WTC11 (cell line): Measurements from ENCODE around the gene ZNF445.

ENCODE experiments used
- CTCF ChIP-seq: fragments of 200-600 bp; IDR thresholded peaks from 2 replicates; pipeline ENCODE4 v1.8.0; 2022; ENCODE audit warnings: antibody characterized with exemption
- JUN ChIP-seq: sonication (generic); formaldehyde crosslinking; IDR thresholded peaks from 2 replicates; pipeline ENCODE4 v1.8.0; 2023; ENCODE audit warnings: mild to moderate bottlenecking, missing genetic modification reagents
- TF ChIP-seq, protein P1 (sequence below): fragments of 250-450 bp; sonication (Bioruptor Pico); IDR thresholded peaks from 2 replicates; pipeline ENCODE4 v1.9.0; 2021; ENCODE audit warnings: mild to moderate bottlenecking
- TF ChIP-seq, protein P2 (sequence below): sonication (generic); formaldehyde crosslinking; IDR thresholded peaks from 2 replicates; pipeline ENCODE4 v1.8.1; 2022; ENCODE audit warnings: low read depth, mild to moderate bottlenecking, moderate library complexity, missing genetic modification reagents, borderline replicate concordance

GRCh38 chr3:44464509-44464908, 13.0 kb downstream of the ZNF445 start:
- TF ChIP-seq CTCF (no peak), JUN (CRISPR knock-in tag) (no peak)
- TF ChIP-seq, protein P1, sequence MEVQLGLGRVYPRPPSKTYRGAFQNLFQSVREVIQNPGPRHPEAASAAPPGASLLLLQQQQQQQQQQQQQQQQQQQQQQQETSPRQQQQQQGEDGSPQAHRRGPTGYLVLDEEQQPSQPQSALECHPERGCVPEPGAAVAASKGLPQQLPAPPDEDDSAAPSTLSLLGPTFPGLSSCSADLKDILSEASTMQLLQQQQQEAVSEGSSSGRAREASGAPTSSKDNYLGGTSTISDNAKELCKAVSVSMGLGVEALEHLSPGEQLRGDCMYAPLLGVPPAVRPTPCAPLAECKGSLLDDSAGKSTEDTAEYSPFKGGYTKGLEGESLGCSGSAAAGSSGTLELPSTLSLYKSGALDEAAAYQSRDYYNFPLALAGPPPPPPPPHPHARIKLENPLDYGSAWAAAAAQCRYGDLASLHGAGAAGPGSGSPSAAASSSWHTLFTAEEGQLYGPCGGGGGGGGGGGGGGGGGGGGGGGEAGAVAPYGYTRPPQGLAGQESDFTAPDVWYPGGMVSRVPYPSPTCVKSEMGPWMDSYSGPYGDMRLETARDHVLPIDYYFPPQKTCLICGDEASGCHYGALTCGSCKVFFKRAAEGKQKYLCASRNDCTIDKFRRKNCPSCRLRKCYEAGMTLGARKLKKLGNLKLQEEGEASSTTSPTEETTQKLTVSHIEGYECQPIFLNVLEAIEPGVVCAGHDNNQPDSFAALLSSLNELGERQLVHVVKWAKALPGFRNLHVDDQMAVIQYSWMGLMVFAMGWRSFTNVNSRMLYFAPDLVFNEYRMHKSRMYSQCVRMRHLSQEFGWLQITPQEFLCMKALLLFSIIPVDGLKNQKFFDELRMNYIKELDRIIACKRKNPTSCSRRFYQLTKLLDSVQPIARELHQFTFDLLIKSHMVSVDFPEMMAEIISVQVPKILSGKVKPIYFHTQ = no peak
- TF ChIP-seq, protein P2, sequence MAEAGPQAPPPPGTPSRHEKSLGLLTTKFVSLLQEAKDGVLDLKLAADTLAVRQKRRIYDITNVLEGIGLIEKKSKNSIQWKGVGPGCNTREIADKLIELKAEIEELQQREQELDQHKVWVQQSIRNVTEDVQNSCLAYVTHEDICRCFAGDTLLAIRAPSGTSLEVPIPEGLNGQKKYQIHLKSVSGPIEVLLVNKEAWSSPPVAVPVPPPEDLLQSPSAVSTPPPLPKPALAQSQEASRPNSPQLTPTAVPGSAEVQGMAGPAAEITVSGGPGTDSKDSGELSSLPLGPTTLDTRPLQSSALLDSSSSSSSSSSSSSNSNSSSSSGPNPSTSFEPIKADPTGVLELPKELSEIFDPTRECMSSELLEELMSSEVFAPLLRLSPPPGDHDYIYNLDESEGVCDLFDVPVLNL = no peak
